ENCODE measurements around the gene GAK.
"Not testable (repeated sequence)": the region's sequence is repeated elsewhere in the genome, so short reads cannot be mapped to it uniquely, and the experiment has no call there.

Gene GAK

GRCh38 chr4:953574-953915 is 21.4 kb upstream of the GAK start:
- DNase-seq (ENCODE audit: extremely low read depth in 1 of 2, low read depth in 1 of 2) = no peak

- no peak for DNase-seq (ENCODE audit: extremely low read depth in 1 of 2, low read depth in 1 of 2)
Measured at GRCh38 chr4:952881-953573, 20.9 kb upstream of the GAK start.

- no peak for DNase-seq (ENCODE audit: extremely low read depth in 1 of 2, low read depth in 1 of 2)
Measured at GRCh38 chr4:951594-952468, 19.7 kb upstream of the GAK start.

- no peak for DNase-seq (ENCODE audit: extremely low read depth in 1 of 2, low read depth in 1 of 2)
Measured at GRCh38 chr4:951186-951585, 19.1 kb upstream of the GAK start.

GRCh38 chr4:950136-951020 is 18.3 kb upstream of the GAK start:
- no peak for DNase-seq (ENCODE audit: extremely low read depth in 1 of 2, low read depth in 1 of 2)

- DNase-seq (ENCODE audit: extremely low read depth in 1 of 2, low read depth in 1 of 2) = no peak
Measured at GRCh38 chr4:949656-950055, 17.5 kb upstream of the GAK start.

- no peak for DNase-seq (ENCODE audit: extremely low read depth in 1 of 2, low read depth in 1 of 2)
Measured at GRCh38 chr4:948936-949300, 16.8 kb upstream of the GAK start.

GRCh38 chr4:948101-948935 is 16.2 kb upstream of the GAK start:
- no peak for DNase-seq (ENCODE audit: extremely low read depth in 1 of 2, low read depth in 1 of 2)

GRCh38 chr4:947491-947971 is 15.4 kb upstream of the GAK start:
- DNase-seq (ENCODE audit: extremely low read depth in 1 of 2, low read depth in 1 of 2) = no peak

- no peak for DNase-seq (ENCODE audit: extremely low read depth in 1 of 2, low read depth in 1 of 2)
Measured at GRCh38 chr4:946517-947471, 14.7 kb upstream of the GAK start.

- DNase-seq (ENCODE audit: extremely low read depth in 1 of 2, low read depth in 1 of 2) = no peak
Measured at GRCh38 chr4:946103-946450, 14.0 kb upstream of the GAK start.

- DNase-seq (ENCODE audit: extremely low read depth in 1 of 2, low read depth in 1 of 2) = no peak
Measured at GRCh38 chr4:945274-946102, 13.4 kb upstream of the GAK start.

GRCh38 chr4:939508-939907 is 7.4 kb upstream of the GAK start:
- DNase-seq (ENCODE audit: extremely low read depth in 1 of 2, low read depth in 1 of 2) = not testable (repeated sequence)

GRCh38 chr4:932713-933070 is 576 bp upstream of the GAK start:
- no peak for DNase-seq (ENCODE audit: extremely low read depth in 1 of 2, low read depth in 1 of 2)

- DNase-seq (ENCODE audit: extremely low read depth in 1 of 2, low read depth in 1 of 2) = no peak
Measured at GRCh38 chr4:931194-931959, 739 bp downstream of the GAK start.

GRCh38 chr4:930827-931193 is 1.3 kb downstream of the GAK start:
- DNase-seq (ENCODE audit: extremely low read depth in 1 of 2, low read depth in 1 of 2) = no peak

GRCh38 chr4:930028-930551 is 2.0 kb downstream of the GAK start:
- DNase-seq (ENCODE audit: extremely low read depth in 1 of 2, low read depth in 1 of 2) = no peak

Data from stimulated activated CD8-positive, alpha-beta memory T cell treated with anti-CD3 and anti-CD28 coated beads, Interleukin-7, amount 100 ng/mL, for 48 hours (primary cell).